ENCODE data around the gene AGK.
"Not testable (repeated sequence)": the region's sequence is repeated elsewhere in the genome, so short reads cannot be mapped to it uniquely, and the experiment has no call there.

Gene AGK

GRCh38 chr7:141557831-141558531 lies 6.8 kb downstream of the AGK start:
- FAIRE-seq: not testable (repeated sequence)

GRCh38 chr7:141558544-141559183 lies 7.5 kb downstream of the AGK start:
- no peak for FAIRE-seq

GRCh38 chr7:141559961-141560360 lies 8.8 kb downstream of the AGK start:
- no peak for FAIRE-seq

GRCh38 chr7:141562036-141562435 lies 10.8 kb downstream of the AGK start:
- no peak for FAIRE-seq

GRCh38 chr7:141562543-141562942 lies 11.3 kb downstream of the AGK start:
- no peak for FAIRE-seq

- FAIRE-seq: no peak
Measured at GRCh38 chr7:141562972-141563371, 11.8 kb downstream of the AGK start.

- no peak for FAIRE-seq
Measured at GRCh38 chr7:141563956-141564623, 12.9 kb downstream of the AGK start.

- FAIRE-seq: no peak
Measured at GRCh38 chr7:141567432-141567831, 16.2 kb downstream of the AGK start.

GRCh38 chr7:141568227-141568626 lies 17.0 kb downstream of the AGK start:
- no peak for FAIRE-seq

GRCh38 chr7:141571059-141571458 lies 19.8 kb downstream of the AGK start:
- no peak for FAIRE-seq

GRCh38 chr7:141572175-141572574 lies 21.0 kb downstream of the AGK start:
- no peak for FAIRE-seq

GRCh38 chr7:141573511-141573910 lies 22.3 kb downstream of the AGK start:
- no peak for FAIRE-seq

GRCh38 chr7:141575164-141575563 lies 24.0 kb downstream of the AGK start:
- FAIRE-seq: no peak

- FAIRE-seq: no peak
Measured at GRCh38 chr7:141575654-141576448, 24.6 kb downstream of the AGK start.

- FAIRE-seq: no peak
Measured at GRCh38 chr7:141577043-141577839, 26.0 kb downstream of the AGK start.

- not testable (repeated sequence) for FAIRE-seq
Measured at GRCh38 chr7:141579953-141580352, 28.7 kb downstream of the AGK start.

GRCh38 chr7:141582063-141582462 lies 30.9 kb downstream of the AGK start:
- FAIRE-seq: not testable (repeated sequence)

GRCh38 chr7:141584935-141585334 lies 33.7 kb downstream of the AGK start:
- FAIRE-seq: no peak

- FAIRE-seq: no peak
Measured at GRCh38 chr7:141585592-141586510, 34.6 kb downstream of the AGK start.

- no peak for FAIRE-seq
Measured at GRCh38 chr7:141586878-141587277, 35.7 kb downstream of the AGK start.

GRCh38 chr7:141587304-141587703 lies 36.1 kb downstream of the AGK start:
- FAIRE-seq: no peak
